HTR-8/SVneo (cell line): ENCODE data around the gene CCDC91.
A peak's percentile ranks its signal among the peaks of the same experiment; 100 is the strongest.
"Not testable (repeated sequence)": the region's sequence is repeated elsewhere in the genome, so short reads cannot be mapped to it uniquely, and the experiment has no call there.

ENCODE experiments used
- DNase-seq: peaks from one replicate; pipeline ENCODE4 v3.0.0; 2011; ENCODE audit warnings: low spot score, mixed read lengths; ENCODE audit not compliant: insufficient read length
- FAIRE-seq: peaks from 2 replicates; lab custom pipeline; 2011; peaks lifted over from hg19 to GRCh38; lab: Jason Lieb, UNC

The CCDC91 gene

DNA sequence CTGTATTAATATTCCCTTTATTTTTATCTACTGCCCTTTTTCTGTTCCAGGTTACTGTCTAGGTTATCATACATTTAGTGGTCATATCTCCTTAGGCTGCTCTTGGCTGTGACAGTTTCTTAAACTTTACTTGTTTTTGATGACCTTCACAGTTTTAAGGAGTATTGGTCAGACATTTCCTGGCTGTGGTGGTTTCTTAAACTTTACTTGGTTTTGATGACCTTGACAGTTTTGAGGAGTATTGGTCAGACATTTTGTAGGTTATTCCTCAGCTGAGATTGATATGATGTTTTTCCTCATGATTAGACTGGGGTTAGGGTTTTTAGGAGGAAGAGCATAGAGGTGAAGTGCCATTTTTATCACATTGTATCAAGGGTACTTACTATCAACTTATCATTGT is 36.4 kb downstream of the CCDC91 start:
- DNase-seq (no peak), FAIRE-seq (no peak)

DNA sequence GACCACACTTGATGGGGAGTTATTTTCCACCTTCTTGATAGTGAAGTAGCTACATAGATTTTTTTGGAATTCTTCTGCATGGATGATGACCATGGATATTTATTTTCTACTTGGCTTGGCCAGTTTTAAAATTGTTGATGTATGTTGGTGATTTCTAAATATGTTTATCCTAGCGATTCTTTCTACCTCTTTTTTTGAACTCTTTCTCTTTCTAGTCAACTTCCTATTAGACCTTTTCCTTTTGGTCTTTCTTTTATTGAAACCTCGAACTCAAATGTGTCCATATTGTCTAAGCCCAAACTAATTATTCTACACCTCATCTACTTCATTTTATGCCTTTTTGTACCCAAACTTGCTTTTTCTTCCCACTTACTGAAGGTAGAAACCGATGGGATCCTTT is 37.0 kb downstream of the CCDC91 start:
- FAIRE-seq (no peak), DNase-seq (no peak)

DNA sequence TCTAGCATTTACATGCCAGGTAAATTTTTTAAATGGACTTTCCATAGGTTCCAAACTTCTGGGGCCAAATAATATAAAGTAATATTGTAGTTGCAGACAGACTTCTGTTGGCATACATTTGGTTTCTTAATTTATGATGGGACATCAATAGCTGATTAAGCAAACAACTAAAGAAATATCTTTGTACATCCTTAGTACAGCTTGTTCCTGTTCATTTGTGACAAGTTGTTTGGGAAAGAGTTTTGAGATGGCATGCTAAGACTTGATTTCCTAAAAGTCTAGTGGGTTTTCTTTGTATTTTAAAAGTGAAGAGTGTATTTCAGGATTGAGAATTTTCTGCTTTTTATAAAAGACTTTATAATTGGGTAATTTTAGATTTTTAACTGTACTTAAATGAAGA is 41.0 kb downstream of the CCDC91 start:
- DNase-seq (no peak), FAIRE-seq (no peak)

DNA sequence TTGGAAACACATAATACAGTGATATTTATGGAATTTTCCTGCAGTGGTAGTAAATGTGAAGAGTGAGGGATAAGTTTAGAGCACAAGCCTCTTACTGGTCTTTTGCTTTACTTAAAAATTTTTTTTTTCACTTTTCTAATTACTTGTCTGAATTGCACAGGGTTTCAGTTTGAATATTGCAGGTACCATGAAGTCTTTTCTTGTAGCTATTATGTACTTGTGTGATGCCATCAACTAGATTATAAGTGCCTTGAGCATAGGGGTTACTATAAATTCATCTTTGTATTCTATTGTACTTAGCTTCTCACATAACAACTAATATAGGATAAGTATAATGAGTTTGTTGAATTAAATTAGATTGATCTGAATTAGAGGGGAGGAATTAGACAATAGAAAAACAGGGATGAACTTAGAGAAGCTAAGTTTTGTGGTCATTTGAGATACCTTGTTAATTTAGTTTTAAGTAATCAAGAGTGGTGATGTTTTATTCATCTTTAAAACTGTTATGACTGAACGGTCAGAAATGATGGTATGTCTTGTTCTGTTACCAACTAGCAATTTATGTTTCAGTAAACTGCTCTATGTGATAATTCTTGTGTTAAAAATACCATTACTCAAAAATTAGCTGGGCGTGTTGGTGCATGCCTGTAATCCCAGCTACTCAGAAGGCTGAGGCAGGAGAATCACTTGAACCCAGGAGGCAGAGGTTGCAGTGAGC is 42.1 kb downstream of the CCDC91 start:
- FAIRE-seq, result peak; percentile 26

DNA sequence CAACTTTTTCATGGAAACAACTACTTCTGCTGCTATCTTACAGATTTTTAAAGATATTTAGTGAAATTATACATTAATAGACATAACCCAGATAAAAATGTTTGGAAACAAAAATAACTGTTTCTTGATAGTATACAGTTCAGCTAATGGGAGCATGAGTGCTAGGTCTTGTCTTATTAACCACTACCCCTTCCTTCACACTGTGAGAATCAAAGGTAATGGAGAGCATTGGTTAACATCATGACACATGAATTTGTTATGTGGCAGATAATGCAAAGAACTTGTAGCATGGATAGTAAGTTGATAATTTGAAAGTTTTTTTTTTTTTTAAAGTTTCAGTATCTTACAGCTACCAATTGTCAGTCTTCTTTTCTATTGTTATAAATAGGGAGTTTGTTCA is 44.2 kb downstream of the CCDC91 start:
- FAIRE-seq (peak; percentile 91), DNase-seq (no peak)

More for the DNA sequence above, 42.1 kb downstream of the CCDC91 start:
- no peak for DNase-seq

DNA sequence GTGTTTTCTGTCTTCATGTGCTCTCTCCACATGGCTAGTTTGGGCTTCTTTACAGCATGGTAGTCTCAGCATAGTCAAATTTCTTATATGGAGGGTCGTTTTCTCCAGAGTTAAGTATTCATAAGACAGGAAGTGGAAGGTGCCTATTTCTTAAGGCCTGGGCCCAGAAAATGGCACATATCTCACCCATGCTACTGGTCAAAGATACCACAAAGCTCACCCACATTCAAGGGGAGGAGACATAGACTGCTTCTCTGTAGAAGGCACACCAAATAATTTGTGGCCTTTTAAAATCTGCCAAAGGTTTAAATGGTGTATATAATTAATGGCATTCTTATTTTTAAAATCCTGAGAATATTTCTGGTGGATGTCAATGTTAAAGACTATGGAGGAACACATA is 44.8 kb downstream of the CCDC91 start:
- no peak for DNase-seq
- no peak for FAIRE-seq

DNA sequence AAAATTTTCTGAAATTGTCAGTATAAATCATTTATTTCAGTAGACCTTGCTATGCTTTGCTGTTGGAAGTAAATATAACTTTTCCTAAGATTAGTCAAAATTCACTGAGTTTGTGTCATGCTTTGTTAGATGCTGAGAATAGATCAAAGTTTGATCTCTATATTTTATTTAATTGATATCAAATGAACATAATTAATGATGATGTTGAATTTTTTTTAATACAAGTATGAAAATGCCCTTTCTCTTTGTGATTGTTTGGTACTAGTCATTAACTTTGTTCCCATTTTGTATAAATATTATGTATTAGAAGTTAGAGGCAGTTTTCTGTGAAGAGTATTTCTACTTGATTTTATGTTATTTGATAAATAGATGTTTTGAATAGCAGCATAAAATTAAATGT is 45.7 kb downstream of the CCDC91 start:
- FAIRE-seq (no peak), DNase-seq (no peak)

DNA sequence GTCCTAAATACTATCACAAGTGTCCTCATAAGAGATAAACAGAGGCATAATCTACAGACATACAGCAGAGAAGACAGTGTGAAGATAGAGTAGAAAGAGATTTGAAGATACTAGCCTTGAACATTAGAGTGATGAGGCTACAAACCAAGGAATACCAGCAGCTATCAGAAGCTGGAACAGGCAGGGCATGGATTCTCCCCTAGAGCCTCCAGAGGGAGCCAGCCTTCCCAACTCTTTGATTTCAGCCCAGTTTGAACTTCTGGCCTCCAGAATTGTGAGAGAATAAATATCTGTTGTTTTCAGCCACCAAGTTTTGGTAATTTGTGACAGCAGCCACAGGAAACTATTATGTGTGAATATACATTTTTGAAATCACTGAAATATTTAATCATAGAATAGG is 47.2 kb downstream of the CCDC91 start:
- FAIRE-seq, result no peak

DNA sequence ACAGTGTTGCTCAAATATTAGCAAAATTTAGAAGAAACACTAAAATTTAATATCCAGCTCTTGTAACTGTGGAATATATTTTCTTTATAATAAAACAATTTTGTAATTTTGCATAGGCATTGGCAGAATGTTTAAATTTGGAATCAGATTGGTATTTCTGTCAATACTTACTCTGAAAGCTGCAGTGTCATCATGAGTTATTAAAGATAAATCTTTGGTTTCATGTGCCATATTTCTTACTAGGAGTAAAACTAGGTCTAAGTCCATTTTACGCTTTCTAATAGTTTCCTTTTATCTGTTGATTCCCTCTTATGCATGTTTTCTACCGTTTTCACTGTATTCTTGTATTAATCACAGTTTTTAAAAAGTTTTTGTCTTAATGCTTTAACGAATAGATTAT is 49.7 kb downstream of the CCDC91 start:
- no peak for DNase-seq
- no peak for FAIRE-seq

More for the DNA sequence above, 47.2 kb downstream of the CCDC91 start:
- DNase-seq, result no peak

DNA sequence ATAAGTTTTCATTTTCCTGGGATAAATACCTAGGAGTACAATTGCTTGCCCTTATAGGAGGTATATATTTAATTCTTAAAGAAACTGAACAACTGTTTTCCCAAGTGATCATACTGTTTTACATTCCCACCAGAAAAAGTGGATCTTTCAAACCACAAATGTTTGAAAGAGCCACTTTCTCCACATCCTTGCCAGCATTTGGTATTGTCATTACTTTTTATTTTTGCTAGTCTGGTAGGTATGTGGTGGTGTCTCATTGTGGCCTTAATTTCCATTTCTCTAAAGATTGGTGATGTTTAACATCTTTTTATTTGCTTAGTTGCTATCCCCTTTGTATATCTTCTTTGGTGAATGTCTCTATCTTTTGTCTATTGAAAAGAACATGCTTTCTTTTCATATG is 50.6 kb downstream of the CCDC91 start:
- no peak for DNase-seq
- no peak for FAIRE-seq

DNA sequence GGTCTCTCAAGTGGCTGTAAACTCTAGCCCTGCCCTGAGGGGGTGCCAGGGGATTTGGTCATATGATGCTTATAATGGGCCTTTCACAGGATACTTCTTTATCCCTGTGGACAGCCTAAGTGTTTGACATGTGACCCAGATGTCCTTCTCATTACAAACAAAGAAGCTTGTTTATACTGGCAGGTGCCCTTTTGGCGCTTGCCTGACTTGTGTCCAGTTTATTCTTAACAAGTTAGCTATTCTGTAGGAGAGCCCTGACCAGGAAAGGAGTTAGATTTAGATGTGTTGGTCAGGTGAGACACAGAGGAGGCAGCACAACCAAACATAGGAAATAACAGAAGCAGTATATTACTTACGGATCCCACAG is 51.9 kb downstream of the CCDC91 start:
- DNase-seq (no peak), FAIRE-seq (peak; percentile 4)

DNA sequence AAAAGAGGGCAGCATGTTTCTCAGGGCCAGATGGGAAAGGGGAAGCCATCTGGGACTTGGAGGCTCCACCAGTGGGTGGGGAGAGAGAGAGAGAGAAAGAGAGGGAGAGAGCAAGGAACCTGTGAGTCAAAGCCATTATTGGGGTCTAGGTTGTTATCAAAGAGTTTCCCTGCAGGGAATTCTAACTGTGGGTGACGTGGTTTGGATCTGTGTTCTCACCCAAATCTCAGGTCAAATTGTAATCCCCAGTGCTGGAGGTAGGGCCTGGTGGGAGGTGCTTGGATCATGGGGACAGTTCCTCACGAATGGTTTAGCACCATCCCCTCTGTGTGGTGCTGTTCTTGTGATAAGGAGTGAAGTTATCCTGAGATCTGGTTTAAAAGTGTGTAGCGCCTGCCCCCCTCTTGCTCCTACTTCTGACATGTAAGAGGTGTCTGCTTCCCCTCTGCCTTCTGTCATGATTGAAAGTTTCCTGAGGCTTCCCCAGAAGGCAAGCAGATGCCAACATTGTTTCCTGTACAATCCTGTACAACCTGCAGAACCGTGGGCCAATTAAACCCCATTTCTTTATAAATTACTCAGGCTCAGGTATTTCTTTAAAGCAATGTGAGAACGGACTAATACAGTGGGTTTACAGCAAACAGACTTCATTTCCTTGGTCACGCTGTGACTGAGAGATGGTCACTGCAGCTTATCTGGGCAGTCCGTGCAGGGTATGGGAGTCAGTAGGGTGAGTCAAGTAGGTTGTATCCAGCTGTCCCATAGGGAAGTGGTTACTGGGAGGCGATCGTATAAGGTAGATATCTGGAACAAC is 52.4 kb downstream of the CCDC91 start:
- DNase-seq (no peak), FAIRE-seq (peak; percentile 82)

DNA sequence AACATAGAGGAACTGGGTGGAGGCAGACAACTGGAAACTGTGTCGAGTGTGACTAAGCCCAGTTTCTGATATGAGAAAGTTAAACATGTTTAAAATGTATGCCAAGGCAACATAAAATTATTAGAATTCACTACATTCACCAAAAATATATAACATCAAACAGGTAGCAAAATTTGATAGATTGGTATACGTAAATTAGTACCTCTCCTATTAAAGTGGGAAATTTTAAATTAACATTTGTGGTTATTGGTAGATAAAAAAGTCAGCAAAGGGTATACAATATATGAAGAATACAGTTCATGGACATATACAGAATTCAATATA is 53.0 kb downstream of the CCDC91 start:
- FAIRE-seq, result no peak
- no peak for DNase-seq

DNA sequence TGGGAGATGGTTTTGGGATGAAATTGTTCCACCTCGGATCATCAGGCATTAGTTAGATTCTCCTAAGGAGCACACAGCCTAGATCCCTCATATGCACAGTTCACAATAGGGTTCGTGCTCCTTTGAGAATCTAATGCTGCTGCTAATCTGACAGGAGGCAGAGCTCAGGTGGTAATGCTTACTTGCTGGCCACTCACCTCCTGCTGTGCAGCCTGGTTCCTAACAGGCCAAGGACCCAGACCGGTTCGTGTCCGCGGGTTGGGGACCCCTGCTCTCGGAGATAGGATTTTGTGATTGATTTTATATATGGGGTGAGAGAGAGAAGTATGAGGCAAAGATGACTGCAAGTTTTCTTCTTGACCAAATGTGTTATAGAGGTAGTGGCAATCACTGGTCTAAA is 57.5 kb downstream of the CCDC91 start:
- peak; percentile 36 for FAIRE-seq

DNA sequence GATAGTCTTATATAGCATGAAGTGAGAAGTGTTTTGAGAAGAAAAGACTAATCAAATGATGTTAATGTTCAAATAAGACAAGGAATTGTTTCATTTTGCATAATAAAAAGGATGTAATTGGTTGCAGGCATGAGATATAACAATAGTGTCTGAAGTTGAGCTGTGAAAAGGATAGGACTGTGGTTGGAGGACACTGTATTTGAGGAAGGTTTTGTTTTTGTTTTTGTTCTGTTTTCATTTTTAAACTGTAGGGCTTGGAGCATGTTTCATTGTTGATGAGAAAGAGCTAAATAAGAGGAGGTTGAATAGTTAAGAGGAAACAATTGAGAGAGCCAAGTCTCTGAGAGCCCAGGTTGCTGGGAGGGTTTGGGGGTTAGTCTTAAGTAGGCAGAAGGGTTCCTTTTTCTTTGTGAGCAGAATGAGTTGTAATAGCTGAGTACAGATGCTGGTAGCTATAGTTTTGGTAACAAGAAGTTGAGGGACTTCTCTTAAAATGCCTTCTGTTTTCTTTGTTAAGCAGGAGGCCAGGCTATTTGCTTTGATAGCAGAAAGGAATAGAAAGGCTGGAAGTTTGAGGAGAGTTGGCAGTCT is 58.4 kb downstream of the CCDC91 start:
- DNase-seq (no peak), FAIRE-seq (peak; percentile 38)

More for the DNA sequence above, 57.5 kb downstream of the CCDC91 start:
- DNase-seq, result no peak

DNA sequence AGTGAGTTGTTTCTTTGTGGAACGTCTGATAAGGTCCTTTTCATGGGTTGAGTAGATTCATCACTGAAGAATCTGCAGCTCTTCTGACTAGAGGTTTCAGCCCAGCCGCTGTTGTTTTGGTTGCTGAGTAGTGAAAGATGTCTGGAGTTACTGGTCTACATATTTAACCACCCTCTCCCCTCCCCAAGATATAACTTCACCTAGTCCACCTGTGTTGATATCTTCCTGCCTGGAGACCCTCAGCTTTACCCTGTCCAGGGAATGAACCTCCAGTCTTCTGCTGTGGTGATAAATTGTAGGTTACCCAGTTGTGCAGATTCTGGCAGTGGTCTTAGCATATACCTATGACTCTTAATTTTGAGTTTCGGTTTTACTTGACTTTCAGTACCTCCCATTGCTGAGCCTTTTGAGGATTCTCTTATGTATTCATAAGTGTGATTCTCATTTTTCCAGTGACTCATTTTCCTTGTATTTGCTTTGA is 62.9 kb downstream of the CCDC91 start:
- FAIRE-seq (peak; percentile 60), DNase-seq (no peak)

DNA sequence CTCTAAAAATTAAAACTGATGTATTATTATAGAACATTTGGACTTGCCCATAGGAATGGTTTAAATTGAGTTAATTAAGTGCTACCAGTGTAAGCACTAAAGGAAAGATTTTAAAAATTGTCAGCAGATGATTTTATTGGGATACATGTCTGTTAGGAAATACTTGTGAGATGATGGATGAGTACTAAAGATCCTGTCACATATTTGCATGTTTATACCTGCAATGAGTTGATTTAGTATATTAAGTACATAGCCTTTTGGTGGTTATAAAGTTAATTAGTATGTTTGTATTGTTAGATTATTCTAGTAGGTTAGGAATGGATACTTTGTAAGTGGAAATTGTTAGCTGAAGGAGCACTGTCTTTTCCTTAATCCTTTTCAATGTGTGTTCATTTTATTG is 67.2 kb downstream of the CCDC91 start:
- FAIRE-seq, result no peak

DNA sequence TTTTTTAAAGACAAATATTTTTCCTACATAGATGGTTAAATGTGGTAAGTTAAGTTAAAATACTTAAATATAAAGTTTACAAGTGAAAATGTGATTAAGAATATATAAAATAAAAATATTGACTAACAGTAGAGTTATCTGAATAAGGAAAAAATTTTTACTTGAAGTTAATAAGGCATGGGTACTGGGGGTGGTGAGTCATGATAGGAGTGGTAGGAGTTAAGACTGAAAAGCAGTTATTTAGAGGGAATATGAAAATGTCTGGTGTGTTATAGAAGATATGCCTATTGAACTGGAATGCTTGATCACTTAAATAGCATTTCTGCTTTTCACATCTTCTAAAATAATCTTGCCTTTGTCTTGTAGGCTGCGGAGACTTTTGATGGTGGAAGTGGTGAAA is 68.7 kb downstream of the CCDC91 start:
- DNase-seq (no peak), FAIRE-seq (no peak)

More for the DNA sequence above, 67.2 kb downstream of the CCDC91 start:
- DNase-seq, result no peak

DNA sequence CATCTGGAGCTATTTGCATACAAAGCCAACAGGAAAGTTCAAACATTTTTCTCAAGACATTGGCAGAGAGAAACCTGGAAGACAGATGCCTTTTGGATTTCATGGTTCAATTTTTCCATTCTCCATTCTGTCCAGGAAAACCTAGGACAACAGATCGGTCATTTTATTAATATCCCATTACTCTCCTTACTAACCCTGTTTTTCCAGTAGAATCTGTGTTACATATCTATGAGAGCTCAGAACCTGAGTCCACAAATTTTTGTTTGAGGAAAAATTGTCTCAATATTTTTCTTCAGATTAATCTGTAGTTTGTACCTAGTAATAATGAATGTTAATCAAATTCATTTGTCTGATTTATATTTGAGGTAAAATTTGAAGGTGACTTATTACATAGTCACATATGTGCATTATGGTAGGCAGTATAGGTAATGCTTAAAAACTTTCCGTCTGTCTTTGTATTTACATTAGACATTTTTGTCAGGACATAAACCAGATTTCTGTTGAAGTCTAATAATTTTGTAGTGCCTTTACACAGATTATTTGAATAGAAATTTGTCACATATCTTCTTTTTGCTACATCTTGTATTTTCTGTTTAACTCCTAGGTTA is 75.3 kb downstream of the CCDC91 start:
- DNase-seq, result no peak
- no peak for FAIRE-seq

DNA sequence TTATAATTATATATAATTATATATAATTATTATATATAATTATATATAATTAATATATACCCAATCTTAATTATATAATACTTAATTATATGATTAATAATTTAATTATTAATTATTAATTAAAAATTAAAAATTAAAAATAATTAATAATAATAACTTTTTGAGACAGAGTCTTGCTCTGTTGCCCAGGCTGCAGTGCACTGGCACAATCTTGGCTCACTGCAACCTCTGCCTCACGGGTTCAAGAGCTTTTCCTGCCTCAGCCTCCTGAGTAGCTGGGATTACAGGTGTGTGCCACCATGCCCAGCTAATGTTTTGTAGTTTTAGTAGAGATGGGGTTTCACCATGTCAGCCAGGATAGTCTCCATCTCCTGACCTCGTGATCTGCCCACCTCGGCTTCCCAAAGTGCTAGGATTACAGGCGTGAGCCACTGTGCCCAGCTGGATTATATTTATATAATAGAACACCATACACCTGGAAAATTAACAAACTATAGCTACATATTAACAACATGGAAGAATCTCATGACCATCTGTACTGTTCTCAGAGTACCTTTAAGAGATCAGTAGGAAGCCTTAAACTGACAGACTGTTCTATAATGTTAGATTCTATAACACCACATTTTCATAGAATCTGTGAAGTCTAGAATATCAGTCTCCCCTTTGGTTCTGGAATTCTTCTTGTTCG is 77.8 kb downstream of the CCDC91 start:
- not testable (repeated sequence) for DNase-seq, FAIRE-seq
